LNCaP clone FGC (cell line): ENCODE results near the gene SCGB2B2.

Source experiments
- DNase-seq: peaks from one replicate; pipeline ENCODE4 v3.0.0-alpha.2; 2011; ENCODE audit warnings: low read depth
- H3K4me3 ChIP-seq: 2 replicates; pipeline ENCODE4 v1.5.1; 2011; ENCODE audit warnings: mild to moderate bottlenecking, low read depth, low read length, control low read depth
- CTCF ChIP-seq: IDR thresholded peaks from 2 replicates; pipeline ENCODE4 v1.5.1; 2012; ENCODE audit warnings: mild to moderate bottlenecking; ENCODE audit not compliant: control insufficient read depth, insufficient read depth; ENCODE audit errors: extremely low read depth

The SCGB2B2 gene, protein sequence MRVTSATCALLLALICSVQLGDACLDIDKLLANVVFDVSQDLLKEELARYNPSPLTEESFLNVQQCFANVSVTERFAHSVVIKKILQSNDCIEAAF

GRCh38 chr19:34676697-34677385, at the start of gene SCGB2B2:
Gene SCGB2B2 (minus strand): TSS chr19:34677159. CDS start chr19:34594563, 82,596 bp downstream.
- peak within 1 kb of the TSS; percentile 72 for H3K4me3 ChIP-seq
- peak; percentile 30 for DNase-seq
- no peak for TF ChIP-seq CTCF

DNA sequence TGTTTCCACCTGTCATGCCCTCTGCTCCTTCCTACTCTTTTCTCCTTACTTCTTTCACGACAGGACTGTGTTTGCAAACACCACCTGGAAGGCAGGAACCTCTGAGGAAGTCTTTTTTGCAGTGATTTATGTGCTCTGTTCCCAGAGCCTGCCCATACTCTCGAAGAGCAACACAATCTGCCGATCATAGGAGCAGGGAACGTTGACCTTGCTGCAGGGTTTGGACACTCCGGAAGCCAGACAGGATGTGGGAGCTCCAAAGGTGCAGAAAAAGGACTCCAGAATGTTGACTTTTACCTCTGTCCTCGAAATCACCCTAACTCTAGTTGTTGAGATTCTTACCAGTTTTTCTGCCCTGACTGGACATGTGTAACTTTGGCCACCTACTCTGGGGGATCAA, 48.4 kb upstream of the SCGB2B2 start:
- TF ChIP-seq CTCF: no peak
- DNase-seq: no peak
- no peak overlapping the region for H3K4me3 ChIP-seq

DNA sequence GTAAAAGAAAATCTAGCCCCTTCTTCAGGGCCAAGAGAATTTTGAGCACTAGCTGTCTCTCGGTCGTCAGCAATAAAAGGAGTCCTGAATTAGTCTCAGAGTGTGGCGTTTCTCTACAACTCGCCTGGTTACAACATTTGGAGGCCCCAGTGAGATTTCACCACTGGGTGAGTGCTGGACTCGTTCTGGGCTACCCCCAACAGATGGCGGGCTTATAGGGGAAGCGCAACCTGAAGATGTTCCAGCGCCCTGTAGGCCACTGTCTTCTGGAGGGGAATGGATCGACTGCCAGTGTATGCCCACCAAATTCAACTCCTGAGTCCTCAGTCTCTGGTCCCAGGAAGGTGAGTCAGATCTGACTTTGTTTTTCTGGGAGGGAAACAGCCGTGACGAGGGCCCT, 45.4 kb upstream of the SCGB2B2 start:
- no peak overlapping the region for H3K4me3 ChIP-seq
- no peak for TF ChIP-seq CTCF
- DNase-seq: no peak

- H3K4me3 ChIP-seq: no peak overlapping the region
- DNase-seq: no peak
- TF ChIP-seq CTCF: no peak
These were observed 38.4 kb upstream of the SCGB2B2 start for GRCh38 chr19:34715357-34715756.

GRCh38 chr19:34713262-34713637, 36.3 kb upstream of the SCGB2B2 start:
- DNase-seq: no peak
- H3K4me3 ChIP-seq: no peak overlapping the region
- TF ChIP-seq CTCF: no peak

DNA sequence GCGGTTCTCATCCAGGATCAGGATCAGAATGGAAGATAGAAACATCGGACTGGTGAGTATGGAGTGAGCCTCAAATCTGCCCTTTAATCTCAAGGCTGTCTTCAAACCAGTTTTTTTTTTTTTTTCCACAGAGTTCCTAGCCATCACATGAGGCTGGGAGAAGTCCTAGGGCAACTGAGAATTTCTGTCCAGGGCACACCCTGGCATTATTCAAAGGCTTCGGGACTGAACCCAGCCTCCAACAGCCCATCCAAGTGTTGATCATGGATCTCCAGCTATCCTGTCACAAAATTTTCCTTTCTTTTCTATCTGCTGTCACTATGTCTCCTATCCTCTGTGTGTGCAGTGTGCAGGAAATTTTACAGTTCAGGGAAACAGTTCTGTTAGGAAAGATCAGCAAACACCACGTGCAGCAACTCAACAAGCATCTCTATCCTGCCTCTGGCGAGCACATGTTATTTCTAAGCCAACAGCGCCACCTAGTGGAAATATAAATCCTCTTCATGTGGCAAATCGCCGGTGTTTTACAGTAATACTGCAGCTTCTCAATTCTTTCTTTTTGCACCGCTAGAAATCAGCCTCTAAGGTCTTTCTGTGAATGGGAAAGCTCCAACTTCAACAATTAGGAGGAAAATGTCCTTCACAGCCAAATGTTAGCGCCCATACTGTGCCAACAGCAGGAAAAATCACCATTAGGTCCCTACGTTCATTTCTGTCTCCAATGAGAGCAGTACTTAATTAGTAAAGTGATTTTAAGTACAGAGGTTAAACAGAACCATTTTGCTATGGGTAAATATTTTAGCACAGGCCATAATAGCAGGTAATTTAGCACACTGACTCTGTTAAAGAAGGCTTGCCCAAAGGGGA, 35.7 kb upstream of the SCGB2B2 start:
- DNase-seq: peak; percentile 76
- H3K4me3 ChIP-seq: no peak overlapping the region
- TF ChIP-seq CTCF: peak; percentile 77
